Pancreas (tissue), 10 donors: ENCODE data around the gene MED26. TPM values are rescaled to one million over a fixed set of nuclear protein-coding genes. Genes with fewer than 3 reads are reported as not detected.

ENCODE experiments used
- ATAC-seq, 4 donors: fragments of 200-7000 bp; cut with Tn5 transposase; one replicate each; pipeline versions ENCODE4 v1.8.0 to v1.9.1; 2020; ENCODE audit warnings: mild to moderate bottlenecking in 4 of 4, moderate library complexity in 4 of 4
- DNase-seq, 6 donors: peaks; one replicate each; pipeline ENCODE4 v3.0.0-alpha.2; 2020
- FAIRE-seq: peaks from 2 replicates; lab custom pipeline; 2012; peaks lifted over from hg19 to GRCh38; lab: Jason Lieb, UNC
- H3K27ac ChIP-seq, 4 donors: fragments of 200-600 bp; sonication (generic); 1 replicate in 3 of 4; 2 replicates in 1 of 4; pipeline versions ENCODE4 v1.5.0 to v1.8.0; 2020
- H3K27me3 ChIP-seq, 4 donors: fragments of 200-600 bp; one replicate each; pipeline ENCODE4 v1.8.0; 2021
- H3K36me3 ChIP-seq, 3 donors: fragments of 200-600 bp; sonication (generic) in 1 of 3; one replicate each; pipeline versions ENCODE4 v1.5.0 to v1.8.0; 2020 to 2021
- H3K4me1 ChIP-seq, 3 donors: fragments of 200-600 bp; one replicate each; pipeline ENCODE4 v1.8.0; 2021
- H3K4me3 ChIP-seq, 4 donors: fragments of 200-600 bp; sonication (generic) in 2 of 4; one replicate each; pipeline versions ENCODE4 v1.5.0 to v1.8.0; 2020 to 2021
- H3K9me3 ChIP-seq, 4 donors: fragments of 200-600 bp; one replicate each; pipeline ENCODE4 v1.8.0; 2021
- WGBS, 2 donors: extraction: QIAGEN DNeasy Blood & Tissue Kit; methylation state at CpG; one replicate each; pipeline ENCODE4 v1.1.7; 2013; 5-methylcytosine and 5-hydroxymethylcytosine counted together
- intact Hi-C, 3 donors: fragments of 100-400 bp; cut with DNase I; formaldehyde crosslinking; loops; one replicate each; pipeline versions ENCODE4 v1.11.1 to v1.14.2; 2022
- polyA plus RNA-seq, 2 donors: library from polyadenylated mRNA; stranded (reverse); fragments of 200-250 nt; gene quantifications; one replicate each; pipeline ENCODE4 v1.2.3, GENCODE V29; 2013
- total RNA-seq, 6 donors: library from RNA; stranded (reverse); fragmentation: NEBNext Ultra II Directional in 4 of 6; extraction: Animal tissue kit (Norgen Biotek cat#: 25700) in 4 of 6; gene quantifications; one replicate each; pipeline versions ENCODE4 v1.2.1 to v1.2.4, GENCODE V29; 2021 to 2023
- TF ChIP-seq, protein P1 (sequence below), 4 donors: fragments of 200-600 bp; sonication (generic) in 3 of 4; IDR thresholded peaks; one replicate each; pipeline versions ENCODE4 v1.5.0 to v1.8.0; 2021; ENCODE audit warnings: antibody characterized with exemption in 4 of 4
- donor health status: healthy with polysubstance abuse.
- donor health status: DM: no; HTN: no; CAD: no; lungs with moderate emphysema.
- donor health status: DM: no; HTN: no; CAD: no.
- donor health status: control.
- donor health status: control.
- donor health status: Bipolar disorder and iron deficiency.
- donor health status: DM: yes; HTN: yes; CAD: no.
- donor health status: DM: no; HTN: no; CAD: no.
- donor health status: DM: no; HTN: no; CAD: no.
- donor health status: DM: yes; HTN: yes; CAD: no.

The MED26 gene
- total and polyA plus RNA-seq, 8 donors: 3.7 to 7.1 (median 4.0) TPM

- no peaks in the 10 kb centered on the region for H3K27me3 ChIP-seq
- no peaks in the 10 kb centered on the region for H3K9me3 ChIP-seq
- FAIRE-seq: no peak
- TF ChIP-seq, protein P1, sequence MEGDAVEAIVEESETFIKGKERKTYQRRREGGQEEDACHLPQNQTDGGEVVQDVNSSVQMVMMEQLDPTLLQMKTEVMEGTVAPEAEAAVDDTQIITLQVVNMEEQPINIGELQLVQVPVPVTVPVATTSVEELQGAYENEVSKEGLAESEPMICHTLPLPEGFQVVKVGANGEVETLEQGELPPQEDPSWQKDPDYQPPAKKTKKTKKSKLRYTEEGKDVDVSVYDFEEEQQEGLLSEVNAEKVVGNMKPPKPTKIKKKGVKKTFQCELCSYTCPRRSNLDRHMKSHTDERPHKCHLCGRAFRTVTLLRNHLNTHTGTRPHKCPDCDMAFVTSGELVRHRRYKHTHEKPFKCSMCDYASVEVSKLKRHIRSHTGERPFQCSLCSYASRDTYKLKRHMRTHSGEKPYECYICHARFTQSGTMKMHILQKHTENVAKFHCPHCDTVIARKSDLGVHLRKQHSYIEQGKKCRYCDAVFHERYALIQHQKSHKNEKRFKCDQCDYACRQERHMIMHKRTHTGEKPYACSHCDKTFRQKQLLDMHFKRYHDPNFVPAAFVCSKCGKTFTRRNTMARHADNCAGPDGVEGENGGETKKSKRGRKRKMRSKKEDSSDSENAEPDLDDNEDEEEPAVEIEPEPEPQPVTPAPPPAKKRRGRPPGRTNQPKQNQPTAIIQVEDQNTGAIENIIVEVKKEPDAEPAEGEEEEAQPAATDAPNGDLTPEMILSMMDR (IDR thresholded peaks at IDR 0.05): no peak
- ATAC-seq: no peak
- no peaks in the 10 kb centered on the region for H3K36me3 ChIP-seq
- H3K4me1 ChIP-seq: peaks cover 16 to 34% (median 31%) of the 10 kb centered on the region in 3 donors
- peak overlapping the region; percentile 33 to 64 (median 48) for H3K27ac ChIP-seq
- intact Hi-C loops: loop anchor here in 2 of 3 donors (10.0 kb wide), 1 partner anchor 53 kb away; the partner anchor contains the start of gene SLC35E1 (in 2 of the 2)
- peak in 5 of 6 donors; percentile 28 to 87 (median 36) for DNase-seq
- WGBS, 2 donors: 1% methylated on average over 49 to 52 of the region's 52 CpGs
- peak overlapping the region; percentile 83 to 98 (median 92) for H3K4me3 ChIP-seq
These were observed 644 bp downstream of the MED26 start for GRCh38 chr19:16627193-16627927.

DNA sequence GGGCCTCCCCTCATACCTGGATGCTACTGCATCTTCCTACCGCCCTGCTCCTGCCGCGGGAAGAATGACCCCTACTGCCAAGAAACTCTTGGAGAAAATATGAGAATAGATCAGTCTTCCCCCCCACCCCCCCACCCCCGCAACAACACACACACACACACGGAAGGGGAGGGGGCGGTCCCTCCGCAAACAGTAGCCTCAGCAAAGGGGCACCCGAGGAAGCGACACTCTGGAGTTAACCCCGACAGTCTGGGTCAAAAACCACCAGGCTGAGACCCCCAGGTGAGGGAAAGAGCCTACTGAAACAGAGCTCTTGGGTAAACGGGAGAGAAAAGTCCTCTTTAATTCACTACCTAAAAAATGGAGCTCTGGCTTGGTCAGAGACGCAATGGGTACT is 1.2 kb downstream of the MED26 start:
- Histone ChIP-seq H3K9me3 (no peaks in the 10 kb centered on the region), H3K4me3 (peak overlapping the region; percentile 83 to 98 (median 92)), H3K27me3 (no peaks in the 10 kb centered on the region), H3K36me3 (no peaks in the 10 kb centered on the region), H3K27ac (no peak overlapping the region), H3K4me1 (peaks cover 16 to 34% (median 31%) of the 10 kb centered on the region in 3 donors)
- DNase-seq (no peak), ATAC-seq (no peak), FAIRE-seq (no peak)
- WGBS, 2 donors: 1 to 3% methylated on average over 12 of the region's 12 CpGs
- intact Hi-C loops: loop anchor here in 2 of 3 donors (10.0 kb wide), 1 partner anchor 52 kb away; the partner anchor contains the start of gene SLC35E1 (in 2 of the 2)
- TF ChIP-seq, protein P1 (IDR thresholded peaks at IDR 0.05): no peak

DNA sequence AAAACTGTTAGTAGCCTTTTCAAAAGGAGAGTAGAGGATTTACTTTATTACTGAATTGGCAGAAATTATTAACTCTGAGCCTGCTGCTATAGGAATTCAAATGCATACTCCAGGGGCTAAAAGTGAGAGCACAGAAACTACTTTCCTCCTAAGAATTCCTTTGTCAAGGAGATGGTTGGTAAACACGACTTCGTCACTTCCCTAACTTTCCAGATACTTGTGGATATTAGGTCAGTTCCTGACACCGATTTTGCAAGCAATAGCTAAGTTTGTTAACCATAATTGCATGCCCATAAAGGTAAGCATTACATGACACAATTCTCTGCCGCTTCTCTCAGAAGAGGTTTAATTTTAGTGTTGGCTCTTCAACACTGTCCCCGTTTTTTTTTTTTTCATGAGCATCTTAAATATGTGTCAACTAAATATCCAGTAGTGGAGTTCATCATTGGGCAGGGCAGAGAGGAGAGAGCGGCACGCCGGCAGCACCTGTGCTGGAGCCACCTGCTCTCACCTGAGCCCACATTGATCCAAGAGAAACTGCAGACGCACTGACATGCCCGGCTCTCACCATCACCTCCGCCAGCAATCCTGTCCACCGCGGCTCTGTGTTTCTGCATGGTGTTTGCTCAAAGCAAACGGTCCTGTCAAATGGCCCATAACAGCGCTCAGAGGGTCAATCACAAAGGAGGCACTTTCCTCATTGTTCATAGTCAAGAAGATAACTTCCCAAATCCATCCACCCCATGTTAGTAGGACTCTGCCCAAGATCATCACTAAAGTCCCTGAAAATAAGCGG is 2.6 kb downstream of the MED26 start:
- no peaks in the 10 kb centered on the region for H3K27me3 ChIP-seq
- H3K27ac ChIP-seq: no peak overlapping the region
- DNase-seq: no peak
- H3K4me1 ChIP-seq: peaks cover 16 to 36% (median 31%) of the 10 kb centered on the region in 3 donors
- TF ChIP-seq, protein P1 (IDR thresholded peaks at IDR 0.05): no peak
- FAIRE-seq: no peak
- no peak for ATAC-seq
- intact Hi-C loops: loop anchor here in 2 of 3 donors (10.0 kb wide), 1 partner anchor 51 kb away; the partner anchor contains the start of gene SLC35E1 (in 2 of the 2)
- no peaks in the 10 kb centered on the region for H3K9me3 ChIP-seq
- WGBS, 2 donors: 34 to 37% methylated on average over 16 of the region's 16 CpGs
- no peaks in the 10 kb centered on the region for H3K36me3 ChIP-seq
- no peak overlapping the region for H3K4me3 ChIP-seq

DNA sequence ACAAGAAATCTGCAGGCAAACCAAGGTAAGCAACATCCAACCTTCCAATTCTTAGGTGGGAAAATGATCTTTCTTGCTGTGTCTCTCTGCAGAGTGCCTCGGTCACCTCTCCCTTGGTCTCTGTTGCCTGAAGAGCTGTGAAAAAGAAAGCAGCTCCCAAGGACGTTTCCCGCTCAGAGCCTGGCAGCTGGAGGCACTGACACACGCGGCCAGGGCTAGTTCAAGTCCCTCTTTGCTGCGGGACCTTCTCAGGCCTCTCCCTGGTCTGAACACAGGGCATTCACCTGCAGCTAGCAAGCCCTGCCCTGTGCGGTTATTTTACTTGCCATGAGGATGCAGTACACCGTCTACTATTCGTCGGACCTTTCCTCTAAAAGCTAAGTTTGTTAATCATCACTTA is 3.8 kb downstream of the MED26 start:
- Histone ChIP-seq H3K36me3 (no peaks in the 10 kb centered on the region), H3K9me3 (no peaks in the 10 kb centered on the region), H3K4me3 (no peak overlapping the region), H3K4me1 (peaks cover 11 to 40% (median 30%) of the 10 kb centered on the region in 3 donors), H3K27me3 (no peaks in the 10 kb centered on the region), H3K27ac (no peak overlapping the region)
- 32 to 36% methylated on average over 10 of the region's 10 CpGs for WGBS, 2 donors
- FAIRE-seq (no peak), ATAC-seq (no peak), DNase-seq (no peak)
- intact Hi-C loops: loop anchor here in 2 of 3 donors (10.0 kb wide), 1 partner anchor 49 kb away; the partner anchor contains the start of gene SLC35E1 (in 2 of the 2)
- TF ChIP-seq, protein P1 (IDR thresholded peaks at IDR 0.05): no peak
